Epidermal melanocyte (primary cell): ENCODE measurements around the gene HUWE1.
"Not testable (repeated sequence)": the region's sequence is repeated elsewhere in the genome, so short reads cannot be mapped to it uniquely, and the experiment has no call there.

Experiments
- DNase-seq: peaks from one replicate; pipeline ENCODE4 v3.0.0; 2011; ENCODE audit warnings: low spot score; ENCODE audit not compliant: insufficient read length

Gene HUWE1

DNA sequence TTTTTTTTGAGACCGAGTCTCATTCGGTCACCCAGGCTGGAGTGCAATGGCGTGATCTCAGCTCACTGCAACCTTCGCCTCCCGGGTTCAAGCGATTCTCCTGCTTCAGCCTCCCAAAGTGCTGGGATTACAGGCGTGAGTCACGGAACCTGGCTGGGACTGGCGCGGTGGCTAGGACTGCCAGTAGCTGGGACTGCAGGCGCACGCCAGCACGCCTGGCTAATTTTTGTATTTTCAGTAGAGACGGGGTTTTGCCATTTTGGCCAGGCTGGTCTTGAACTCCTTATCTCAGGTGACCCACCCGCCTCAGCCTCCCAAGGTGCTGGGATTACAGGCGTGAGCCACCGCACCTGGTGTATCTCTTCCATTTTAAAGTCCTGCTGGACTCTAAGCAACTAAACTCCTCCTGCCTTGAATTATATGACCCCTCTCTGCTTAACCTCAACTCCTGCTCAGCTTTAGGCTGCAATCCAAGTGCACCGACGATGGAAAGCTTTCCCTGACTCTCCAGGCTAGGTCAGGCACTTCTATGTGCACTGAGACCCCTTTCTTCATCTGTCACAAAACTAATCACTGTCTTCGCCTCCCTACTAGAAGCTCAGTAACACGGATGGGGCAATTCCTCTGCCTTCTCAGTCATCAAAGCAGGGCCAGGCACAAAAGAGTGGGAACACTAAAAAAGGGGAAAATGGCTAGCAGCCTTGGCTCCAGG, 155.1 kb downstream of the HUWE1 start:
- DNase-seq = not testable (repeated sequence)

DNA sequence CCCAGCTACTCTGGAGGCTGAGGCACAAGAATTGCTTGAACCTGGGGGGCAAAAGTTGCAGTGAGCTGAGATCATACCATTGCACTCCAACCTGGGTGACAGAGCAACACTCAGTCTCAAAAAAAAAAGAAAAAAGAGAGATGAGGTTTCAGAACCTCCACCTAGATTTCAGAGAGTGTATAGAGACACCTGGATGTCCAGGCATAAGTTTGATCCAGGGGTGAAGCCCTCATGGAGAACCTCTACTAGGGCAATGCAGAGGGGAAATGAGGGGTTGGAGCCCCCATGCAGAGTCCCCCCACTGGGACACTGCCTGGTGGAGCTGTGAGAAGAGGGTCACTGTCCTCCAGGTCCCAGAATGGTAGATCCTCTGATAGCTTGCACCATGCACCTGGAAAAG, 159.5 kb downstream of the HUWE1 start:
- no peak for DNase-seq

DNA sequence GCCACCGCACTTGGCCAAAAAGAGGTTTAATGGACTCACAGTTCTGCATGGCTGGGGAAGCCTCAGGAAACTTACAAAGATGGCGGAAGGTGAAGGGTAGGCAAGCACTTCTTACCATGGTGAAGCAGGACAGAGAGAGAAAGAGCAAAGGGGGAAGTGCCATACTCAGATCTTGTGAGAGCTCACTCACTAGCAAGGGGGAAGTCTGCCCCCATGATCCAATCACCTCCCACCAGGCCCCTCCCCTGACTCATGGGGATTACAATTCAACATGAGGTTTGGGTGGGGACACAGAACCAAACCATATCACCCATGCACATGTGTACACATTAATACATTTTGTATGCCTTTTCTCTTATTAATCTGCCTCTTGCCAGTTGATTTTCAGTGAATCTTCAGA, 175.2 kb downstream of the HUWE1 start:
- DNase-seq = no peak

DNA sequence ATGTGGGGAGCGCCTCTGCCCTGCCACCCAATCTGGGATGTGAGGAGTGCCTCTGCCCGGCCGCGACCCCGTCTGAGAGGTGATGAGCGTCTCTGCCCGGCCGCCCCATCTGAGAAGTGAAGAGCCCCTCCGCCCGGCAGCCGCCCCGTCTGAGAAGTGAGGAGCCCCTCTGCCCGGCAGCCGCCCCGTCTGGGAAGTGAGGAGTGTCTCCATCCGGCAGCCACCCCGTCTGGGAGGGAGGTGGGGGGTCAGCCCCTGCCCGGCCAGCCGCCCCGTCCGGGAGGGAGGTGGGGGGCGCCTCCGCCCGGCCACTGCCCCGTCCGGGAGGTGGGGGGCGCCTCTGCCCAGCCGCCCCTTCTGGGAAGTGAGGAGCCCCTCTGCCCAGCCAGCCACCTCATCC, 182.5 kb downstream of the HUWE1 start:
- not testable (repeated sequence) for DNase-seq

DNA sequence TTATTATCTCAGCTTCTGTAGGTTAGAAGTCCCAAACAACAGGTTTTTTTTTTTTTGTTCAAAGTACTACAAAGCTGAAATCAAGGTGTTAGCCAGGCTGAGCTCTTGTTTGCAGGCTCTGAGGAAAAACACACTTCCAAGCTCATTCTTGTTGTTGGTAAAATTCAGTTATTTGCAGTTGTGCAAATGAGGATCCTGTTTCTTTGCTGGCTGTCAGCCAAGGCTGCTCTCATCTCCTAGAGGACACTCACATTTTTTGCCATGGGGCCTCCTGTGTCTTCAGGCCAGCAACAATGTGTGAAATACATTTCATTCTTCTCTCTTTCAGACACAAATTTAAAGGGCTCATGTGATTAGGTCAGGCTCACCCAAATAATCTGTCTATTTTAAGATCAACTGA, 192.1 kb downstream of the HUWE1 start:
- DNase-seq = no peak

DNA sequence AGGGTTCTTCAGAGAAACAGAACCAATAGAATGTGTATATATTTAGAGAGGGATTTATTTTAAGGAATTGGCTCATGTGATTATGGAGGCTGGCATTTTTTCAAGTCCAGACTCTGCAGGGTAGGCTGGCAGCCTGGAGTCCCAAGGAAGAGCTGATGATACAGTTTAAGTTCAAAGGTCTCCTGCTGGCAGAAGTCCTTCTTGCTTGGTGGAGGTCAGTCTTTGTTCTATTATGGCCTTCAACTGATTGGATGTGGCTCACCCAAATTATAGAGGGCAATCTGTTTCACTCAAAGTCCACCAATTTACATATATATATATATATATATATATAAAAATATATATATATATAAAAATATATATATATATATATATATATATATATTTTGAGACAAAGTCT, 200.2 kb downstream of the HUWE1 start:
- no peak for DNase-seq

DNA sequence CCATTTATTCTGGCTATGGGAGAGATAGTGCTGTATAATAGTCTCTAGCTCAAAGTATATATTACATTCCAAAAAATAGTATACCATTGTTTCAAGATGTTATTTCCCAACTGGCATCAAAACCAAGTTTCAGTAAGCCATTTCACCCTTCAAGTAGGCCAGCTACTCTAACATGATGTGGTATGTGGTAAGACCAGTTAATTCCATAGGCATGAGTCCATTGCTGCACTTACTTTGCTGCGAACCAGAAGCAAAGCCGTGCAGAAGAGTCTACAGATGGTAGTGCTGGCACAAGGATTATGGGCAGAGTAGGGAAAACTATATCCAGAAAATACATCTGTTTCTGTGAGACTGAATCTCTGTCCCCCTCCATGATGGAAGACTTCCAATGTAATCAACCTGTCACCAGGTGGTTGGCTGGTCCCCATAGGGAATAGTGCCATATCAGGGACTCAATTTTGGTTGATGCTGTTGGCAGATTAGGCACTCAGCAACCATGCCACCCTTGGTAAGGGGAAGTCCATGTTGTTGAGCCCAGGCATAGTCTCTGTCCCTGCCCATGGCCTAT, 202.6 kb downstream of the HUWE1 start:
- no peak for DNase-seq

DNA sequence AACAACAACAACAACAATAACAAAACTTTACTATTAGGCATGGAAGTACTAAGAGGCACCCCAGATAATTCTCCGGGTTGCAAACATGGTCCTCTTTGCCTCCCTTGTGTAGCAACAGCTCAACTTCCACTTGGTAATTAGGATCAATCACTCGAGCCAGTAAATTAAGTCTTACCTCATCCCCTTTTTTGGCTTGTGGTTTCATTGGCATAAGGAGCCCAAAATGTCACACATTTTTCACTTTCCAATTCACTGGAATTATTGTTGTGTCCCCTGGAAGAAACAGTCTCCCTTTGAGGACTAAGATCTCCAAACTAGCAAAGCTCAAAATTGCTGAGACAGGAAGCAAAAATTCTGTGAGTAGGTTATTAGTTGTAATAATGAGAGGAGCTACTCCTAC, 203.1 kb downstream of the HUWE1 start:
- DNase-seq = no peak
